ENCODE measurements around the gene SBNO1.

Gene SBNO1

GRCh38 chr12:123270214-123271000 is 94.2 kb downstream of the SBNO1 start (continued):
- TF ChIP-seq ZNF76 (tag by site-specific recombination; IDR thresholded peaks at IDR 0.05; ENCODE audit: borderline replicate concordance, low read depth) (peak; percentile 66; the same call in 1 of the 2 replicates), SETDB1 (IDR thresholded peaks at IDR 0.05; ENCODE audit: insufficient read length, low read length) (no peak), ZNF426 (tag by site-specific recombination; IDR thresholded peaks at IDR 0.05) (no peak), ZNF830 (tag by site-specific recombination; IDR thresholded peaks at IDR 0.05; ENCODE audit: low read depth) (no peak), PRDM1 (tag by site-specific recombination; IDR thresholded peaks at IDR 0.05) (no peak), ZNF292 (tag by site-specific recombination; IDR thresholded peaks at IDR 0.05; ENCODE audit: borderline replicate concordance, low read depth) (no peak), ZFP69B (tag by site-specific recombination; IDR thresholded peaks at IDR 0.05) (no peak), ZSCAN30 (tag by site-specific recombination; IDR thresholded peaks at IDR 0.05) (no peak), RBAK (tag by site-specific recombination; IDR thresholded peaks at IDR 0.05) (no peak), ZBTB26 (tag by site-specific recombination; optimal IDR thresholded peaks at IDR 0.05) (peak; percentile 67), ZNF174 (tag by site-specific recombination; IDR thresholded peaks at IDR 0.05) (no peak), GLI4 (tag by site-specific recombination; IDR thresholded peaks at IDR 0.05) (no peak), TRIM28 (IDR thresholded peaks at IDR 0.05; ENCODE audit: borderline replicate concordance, low read length) (no peak), MEIS1 (CRISPR knock-in tag; IDR thresholded peaks at IDR 0.05; ENCODE audit: borderline replicate concordance) (no peak), ZNF350 (tag by site-specific recombination; IDR thresholded peaks at IDR 0.05) (no peak), ZNF501 (tag by site-specific recombination; IDR thresholded peaks at IDR 0.05) (no peak), ZNF626 (tag by site-specific recombination; IDR thresholded peaks at IDR 0.05) (no peak), WT1 (tag by site-specific recombination; IDR thresholded peaks at IDR 0.05) (no peak), ZNF561 (tag by site-specific recombination; IDR thresholded peaks at IDR 0.05; ENCODE audit: borderline replicate concordance) (0 out of 2 replicates have a peak, but pooled peaks have one; percentile 37), ZXDB (tag by site-specific recombination; IDR thresholded peaks at IDR 0.05) (no peak), ZNF518A (tag by site-specific recombination; conservative IDR thresholded peaks at IDR 0.05; ENCODE audit: low read depth) (no peak), ZNF354C (tag by site-specific recombination; IDR thresholded peaks at IDR 0.05; ENCODE audit: borderline replicate concordance, low read depth) (no peak)
- TF ChIP-seq, protein P1, sequence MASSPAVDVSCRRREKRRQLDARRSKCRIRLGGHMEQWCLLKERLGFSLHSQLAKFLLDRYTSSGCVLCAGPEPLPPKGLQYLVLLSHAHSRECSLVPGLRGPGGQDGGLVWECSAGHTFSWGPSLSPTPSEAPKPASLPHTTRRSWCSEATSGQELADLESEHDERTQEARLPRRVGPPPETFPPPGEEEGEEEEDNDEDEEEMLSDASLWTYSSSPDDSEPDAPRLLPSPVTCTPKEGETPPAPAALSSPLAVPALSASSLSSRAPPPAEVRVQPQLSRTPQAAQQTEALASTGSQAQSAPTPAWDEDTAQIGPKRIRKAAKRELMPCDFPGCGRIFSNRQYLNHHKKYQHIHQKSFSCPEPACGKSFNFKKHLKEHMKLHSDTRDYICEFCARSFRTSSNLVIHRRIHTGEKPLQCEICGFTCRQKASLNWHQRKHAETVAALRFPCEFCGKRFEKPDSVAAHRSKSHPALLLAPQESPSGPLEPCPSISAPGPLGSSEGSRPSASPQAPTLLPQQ (tag by site-specific recombination; IDR thresholded peaks at IDR 0.05), result 0 out of 2 replicates have a peak, but pooled peaks have one; percentile 22
- TF ChIP-seq, protein P2, sequence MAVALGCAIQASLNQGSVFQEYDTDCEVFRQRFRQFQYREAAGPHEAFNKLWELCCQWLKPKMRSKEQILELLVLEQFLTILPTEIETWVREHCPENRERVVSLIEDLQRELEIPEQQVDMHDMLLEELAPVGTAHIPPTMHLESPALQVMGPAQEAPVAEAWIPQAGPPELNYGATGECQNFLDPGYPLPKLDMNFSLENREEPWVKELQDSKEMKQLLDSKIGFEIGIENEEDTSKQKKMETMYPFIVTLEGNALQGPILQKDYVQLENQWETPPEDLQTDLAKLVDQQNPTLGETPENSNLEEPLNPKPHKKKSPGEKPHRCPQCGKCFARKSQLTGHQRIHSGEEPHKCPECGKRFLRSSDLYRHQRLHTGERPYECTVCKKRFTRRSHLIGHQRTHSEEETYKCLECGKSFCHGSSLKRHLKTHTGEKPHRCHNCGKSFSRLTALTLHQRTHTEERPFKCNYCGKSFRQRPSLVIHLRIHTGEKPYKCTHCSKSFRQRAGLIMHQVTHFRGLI (tag by site-specific recombination; IDR thresholded peaks at IDR 0.05), result no peak
- TF ChIP-seq, protein P3, sequence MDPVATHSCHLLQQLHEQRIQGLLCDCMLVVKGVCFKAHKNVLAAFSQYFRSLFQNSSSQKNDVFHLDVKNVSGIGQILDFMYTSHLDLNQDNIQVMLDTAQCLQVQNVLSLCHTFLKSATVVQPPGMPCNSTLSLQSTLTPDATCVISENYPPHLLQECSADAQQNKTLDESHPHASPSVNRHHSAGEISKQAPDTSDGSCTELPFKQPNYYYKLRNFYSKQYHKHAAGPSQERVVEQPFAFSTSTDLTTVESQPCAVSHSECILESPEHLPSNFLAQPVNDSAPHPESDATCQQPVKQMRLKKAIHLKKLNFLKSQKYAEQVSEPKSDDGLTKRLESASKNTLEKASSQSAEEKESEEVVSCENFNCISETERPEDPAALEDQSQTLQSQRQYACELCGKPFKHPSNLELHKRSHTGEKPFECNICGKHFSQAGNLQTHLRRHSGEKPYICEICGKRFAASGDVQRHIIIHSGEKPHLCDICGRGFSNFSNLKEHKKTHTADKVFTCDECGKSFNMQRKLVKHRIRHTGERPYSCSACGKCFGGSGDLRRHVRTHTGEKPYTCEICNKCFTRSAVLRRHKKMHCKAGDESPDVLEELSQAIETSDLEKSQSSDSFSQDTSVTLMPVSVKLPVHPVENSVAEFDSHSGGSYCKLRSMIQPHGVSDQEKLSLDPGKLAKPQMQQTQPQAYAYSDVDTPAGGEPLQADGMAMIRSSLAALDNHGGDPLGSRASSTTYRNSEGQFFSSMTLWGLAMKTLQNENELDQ (tag by site-specific recombination; IDR thresholded peaks at IDR 0.05; ENCODE audit: low read depth), result no peak
- TF ChIP-seq, protein P4, sequence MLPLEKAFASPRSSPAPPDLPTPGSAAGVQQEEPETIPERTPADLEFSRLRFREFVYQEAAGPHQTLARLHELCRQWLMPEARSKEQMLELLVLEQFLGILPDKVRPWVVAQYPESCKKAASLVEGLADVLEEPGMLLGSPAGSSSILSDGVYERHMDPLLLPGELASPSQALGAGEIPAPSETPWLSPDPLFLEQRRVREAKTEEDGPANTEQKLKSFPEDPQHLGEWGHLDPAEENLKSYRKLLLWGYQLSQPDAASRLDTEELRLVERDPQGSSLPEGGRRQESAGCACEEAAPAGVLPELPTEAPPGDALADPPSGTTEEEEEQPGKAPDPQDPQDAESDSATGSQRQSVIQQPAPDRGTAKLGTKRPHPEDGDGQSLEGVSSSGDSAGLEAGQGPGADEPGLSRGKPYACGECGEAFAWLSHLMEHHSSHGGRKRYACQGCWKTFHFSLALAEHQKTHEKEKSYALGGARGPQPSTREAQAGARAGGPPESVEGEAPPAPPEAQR (tag by site-specific recombination; IDR thresholded peaks at IDR 0.05), result no peak

Data from HEK293 (cell line).